ENCODE data around the gene HSF2.

DNA sequence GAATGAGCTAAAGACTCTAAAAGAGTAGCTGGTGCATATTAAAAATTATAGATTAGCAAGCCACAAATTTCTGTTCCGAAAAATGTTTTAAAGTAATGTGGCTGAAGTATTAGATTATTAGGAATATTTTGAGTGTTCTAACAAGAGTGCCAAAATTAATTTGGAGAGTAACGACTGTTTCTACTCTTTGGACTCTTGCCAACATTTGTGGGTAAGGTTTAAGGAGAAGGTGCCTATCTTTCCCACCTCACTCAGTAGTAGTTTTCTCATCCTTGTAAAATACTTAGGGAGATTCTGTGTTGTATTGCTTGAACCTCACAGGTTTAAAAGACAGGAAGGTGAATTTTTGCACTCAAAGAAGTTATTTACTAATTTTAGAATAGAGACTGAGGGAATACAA is 5.0 kb downstream of the HSF2 start:
- TF ChIP-seq, protein P1, sequence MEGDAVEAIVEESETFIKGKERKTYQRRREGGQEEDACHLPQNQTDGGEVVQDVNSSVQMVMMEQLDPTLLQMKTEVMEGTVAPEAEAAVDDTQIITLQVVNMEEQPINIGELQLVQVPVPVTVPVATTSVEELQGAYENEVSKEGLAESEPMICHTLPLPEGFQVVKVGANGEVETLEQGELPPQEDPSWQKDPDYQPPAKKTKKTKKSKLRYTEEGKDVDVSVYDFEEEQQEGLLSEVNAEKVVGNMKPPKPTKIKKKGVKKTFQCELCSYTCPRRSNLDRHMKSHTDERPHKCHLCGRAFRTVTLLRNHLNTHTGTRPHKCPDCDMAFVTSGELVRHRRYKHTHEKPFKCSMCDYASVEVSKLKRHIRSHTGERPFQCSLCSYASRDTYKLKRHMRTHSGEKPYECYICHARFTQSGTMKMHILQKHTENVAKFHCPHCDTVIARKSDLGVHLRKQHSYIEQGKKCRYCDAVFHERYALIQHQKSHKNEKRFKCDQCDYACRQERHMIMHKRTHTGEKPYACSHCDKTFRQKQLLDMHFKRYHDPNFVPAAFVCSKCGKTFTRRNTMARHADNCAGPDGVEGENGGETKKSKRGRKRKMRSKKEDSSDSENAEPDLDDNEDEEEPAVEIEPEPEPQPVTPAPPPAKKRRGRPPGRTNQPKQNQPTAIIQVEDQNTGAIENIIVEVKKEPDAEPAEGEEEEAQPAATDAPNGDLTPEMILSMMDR (IDR thresholded peaks at IDR 0.05) = no peak
- TF ChIP-seq POLR2A (IDR thresholded peaks at IDR 0.05) = no peak

Data from thyroid gland (tissue), 4 donors.